ENCODE measurements around the gene RNASEH1.

DNA sequence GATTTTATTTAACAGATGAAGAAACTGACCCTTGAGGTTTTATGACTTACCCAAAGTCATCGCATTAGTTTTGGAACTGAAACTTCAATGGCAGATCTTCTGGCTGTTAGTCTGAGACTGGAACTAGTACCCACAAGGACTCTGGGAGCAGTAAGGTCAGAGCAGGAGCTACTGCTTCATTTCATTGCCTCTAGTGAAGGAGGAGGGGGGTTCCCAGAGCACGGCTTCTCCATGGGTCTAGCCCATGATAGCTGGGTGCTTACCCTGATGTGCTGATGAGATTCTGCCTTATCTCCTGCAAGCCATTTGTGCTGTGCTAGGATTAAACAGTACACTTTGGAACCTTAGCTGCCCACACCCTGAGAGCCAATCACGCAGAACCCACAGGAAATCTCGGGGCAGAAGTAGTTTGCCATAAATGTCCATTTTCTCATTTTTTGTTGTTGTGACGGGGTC, 5.4 kb upstream of the RNASEH1 start:
- TF ChIP-seq, protein P1, sequence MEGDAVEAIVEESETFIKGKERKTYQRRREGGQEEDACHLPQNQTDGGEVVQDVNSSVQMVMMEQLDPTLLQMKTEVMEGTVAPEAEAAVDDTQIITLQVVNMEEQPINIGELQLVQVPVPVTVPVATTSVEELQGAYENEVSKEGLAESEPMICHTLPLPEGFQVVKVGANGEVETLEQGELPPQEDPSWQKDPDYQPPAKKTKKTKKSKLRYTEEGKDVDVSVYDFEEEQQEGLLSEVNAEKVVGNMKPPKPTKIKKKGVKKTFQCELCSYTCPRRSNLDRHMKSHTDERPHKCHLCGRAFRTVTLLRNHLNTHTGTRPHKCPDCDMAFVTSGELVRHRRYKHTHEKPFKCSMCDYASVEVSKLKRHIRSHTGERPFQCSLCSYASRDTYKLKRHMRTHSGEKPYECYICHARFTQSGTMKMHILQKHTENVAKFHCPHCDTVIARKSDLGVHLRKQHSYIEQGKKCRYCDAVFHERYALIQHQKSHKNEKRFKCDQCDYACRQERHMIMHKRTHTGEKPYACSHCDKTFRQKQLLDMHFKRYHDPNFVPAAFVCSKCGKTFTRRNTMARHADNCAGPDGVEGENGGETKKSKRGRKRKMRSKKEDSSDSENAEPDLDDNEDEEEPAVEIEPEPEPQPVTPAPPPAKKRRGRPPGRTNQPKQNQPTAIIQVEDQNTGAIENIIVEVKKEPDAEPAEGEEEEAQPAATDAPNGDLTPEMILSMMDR (IDR thresholded peaks at IDR 0.05; ENCODE audit: low read depth, low read length), result no peak
- TF ChIP-seq POLR2A (IDR thresholded peaks at IDR 0.05; ENCODE audit: extremely low read depth, insufficient read length) (no peak), MYC (IDR thresholded peaks at IDR 0.05; ENCODE audit: low read depth, low read length) (no peak)

All from NB4 (cell line).